Measurements from ENCODE around the gene RFX5.
A peak's percentile ranks its signal among the peaks of the same experiment; 100 is the strongest.
"Not testable (repeated sequence)": the region's sequence is repeated elsewhere in the genome, so short reads cannot be mapped to it uniquely, and the experiment has no call there.

The RFX5 gene

DNA sequence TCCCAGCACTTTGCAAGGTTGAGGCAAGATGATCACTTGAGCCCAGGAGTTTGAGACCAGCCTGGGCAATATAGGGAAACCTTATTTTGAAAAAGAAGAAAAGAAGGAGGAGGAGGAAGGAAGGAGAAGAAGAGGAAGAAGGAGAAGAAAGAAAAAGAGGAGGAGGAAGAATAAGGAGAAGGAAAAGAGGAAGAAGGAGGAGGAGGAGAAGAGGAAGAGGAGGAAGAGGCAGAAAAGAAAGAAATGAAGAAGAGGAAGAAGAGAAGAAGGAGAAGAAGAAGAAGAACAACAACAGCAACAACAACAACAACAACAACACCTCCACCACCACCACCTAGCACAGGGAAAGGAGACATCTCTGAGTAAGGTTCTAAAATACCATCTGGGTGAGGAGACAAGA lies 14.8 kb upstream of the RFX5 start:
- no peak for DNase-seq

DNA sequence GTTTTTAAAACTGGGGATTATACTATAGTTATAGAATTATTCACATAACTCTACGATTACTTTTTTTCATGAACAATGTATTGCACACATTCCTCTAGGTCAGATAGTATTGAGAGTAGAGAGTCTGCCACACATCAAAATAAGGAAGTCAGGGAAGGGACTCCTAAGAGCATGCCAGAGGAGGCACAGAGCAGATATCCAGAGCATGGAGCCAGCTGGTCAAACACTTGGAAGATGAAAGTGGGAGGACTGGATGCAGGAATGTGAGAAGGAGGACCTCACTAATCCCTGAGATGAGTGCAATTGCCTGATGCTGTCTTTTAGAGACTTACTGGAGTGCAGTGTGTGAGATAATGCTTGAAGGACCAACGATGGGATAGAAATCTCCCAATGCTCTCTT lies 9.6 kb upstream of the RFX5 start:
- no peak for DNase-seq

DNA sequence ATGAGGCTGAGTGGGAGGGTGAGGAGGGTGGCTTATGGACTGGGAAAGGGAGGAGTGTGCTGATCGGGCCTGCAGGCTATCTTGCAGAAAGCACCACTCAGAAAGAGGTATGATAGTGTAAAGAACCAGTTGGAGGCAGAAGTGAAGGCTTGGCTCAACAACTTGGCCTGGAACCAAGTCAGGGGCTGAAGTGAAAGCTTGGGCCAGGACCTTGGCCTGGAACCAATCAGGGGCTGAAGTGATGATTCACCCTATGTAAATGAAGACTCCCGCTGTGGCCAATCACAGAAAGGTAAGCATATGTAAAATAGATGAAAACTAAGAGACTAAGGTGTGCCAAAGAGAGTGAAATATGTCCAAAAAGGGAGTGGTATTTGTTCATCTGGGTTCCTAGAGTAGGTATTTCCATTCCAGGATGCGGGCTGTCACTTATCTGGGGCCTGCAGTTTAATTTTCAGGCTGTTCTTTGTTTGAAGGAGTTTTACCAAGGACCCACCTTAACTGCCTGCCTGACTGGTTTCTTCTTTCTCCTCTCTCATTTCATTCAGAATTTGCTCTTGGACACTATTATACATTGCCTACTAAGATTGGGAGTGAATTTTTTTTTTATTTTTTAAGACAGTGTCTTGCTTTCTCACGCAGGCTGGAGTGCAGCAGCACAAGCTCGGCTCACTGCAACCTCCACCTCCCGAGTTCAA lies 5.1 kb upstream of the RFX5 start:
- no peak for DNase-seq

DNA sequence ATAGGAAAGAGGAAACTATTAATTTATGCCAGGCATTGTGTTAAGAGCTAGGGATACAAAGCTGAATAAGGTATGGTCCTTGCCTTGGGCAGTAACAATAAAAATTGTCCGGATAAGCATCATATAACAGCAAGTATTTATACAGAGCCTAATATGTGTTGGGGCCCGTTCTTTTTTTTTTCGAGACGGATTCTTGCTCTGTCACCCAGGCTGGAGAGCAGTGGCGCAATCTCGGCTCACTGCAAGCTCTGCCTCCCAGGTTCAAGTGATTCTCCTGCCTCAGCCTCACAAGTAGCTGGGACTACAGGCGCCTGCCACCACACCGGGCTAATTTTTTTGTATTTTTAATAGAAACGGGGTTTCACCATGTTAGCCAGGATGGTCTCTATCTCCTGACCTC lies 3.3 kb upstream of the RFX5 start:
- DNase-seq = not testable (repeated sequence)

DNA sequence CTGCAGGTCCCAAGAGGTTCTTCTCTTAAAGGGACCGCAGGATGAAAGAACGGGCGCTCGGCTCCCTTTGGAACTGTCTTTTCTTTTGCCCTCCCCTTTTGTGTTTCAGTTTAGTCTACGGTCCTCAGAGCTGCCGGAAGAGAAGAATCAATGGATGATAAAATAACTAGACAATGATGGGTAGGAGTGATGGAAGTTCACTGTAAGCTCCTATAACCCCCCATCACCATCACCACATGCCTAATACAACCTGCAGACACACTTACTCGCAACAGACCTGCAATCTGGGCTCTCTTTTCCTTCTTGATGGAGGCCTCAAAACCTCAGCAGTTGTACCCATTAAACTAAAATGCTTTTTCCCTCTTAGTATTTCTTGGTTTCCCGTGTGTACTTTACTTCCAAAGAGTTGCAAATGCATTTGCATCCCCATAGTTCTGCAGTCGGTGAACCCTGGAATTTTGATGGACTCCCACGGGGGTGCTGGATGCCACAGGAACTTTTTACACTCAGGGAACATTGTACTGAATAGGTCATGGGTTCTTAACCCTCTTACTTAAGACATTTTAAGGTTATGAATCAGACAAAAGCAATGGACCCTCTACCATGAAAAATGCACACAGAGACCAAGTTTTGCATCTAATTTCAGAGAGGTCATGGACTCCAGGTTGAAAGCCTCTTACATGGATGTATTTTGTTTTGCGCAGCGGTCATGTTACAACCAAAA lies 633 bp upstream of the RFX5 start:
- DNase-seq = no peak

DNA sequence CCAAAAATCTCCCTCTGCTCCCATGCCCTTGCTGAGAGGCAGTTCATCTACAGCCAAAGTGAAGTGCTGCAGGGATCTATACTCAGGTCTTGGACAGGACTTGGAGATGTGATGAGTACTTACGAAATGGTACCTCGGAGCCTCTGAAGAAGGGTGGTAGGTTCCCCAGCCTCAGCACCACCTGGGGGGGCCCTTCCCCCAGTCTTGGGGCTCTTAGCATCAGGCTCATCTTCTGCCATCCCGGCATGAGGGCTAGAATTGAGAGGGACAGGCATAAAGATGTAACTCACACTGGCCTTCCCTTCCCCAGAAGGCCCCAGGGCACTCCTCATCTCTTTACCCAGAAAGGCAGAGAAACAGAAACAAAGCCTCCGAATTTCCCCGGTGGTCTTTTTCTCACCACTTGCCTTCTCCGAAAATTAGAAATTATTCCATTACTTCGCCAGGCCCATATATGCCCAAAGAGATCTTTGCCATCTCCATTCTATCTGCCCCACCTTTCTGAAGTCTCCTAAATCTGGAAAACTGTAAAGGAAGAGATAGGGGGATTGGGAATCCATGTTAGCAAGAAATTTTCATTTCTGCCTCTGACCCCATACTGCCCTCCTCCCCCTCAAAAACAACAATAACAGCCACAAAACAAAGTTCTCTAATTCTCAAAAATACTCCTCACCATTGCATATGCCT lies 827 bp downstream of the RFX5 start:
- DNase-seq = no peak

DNA sequence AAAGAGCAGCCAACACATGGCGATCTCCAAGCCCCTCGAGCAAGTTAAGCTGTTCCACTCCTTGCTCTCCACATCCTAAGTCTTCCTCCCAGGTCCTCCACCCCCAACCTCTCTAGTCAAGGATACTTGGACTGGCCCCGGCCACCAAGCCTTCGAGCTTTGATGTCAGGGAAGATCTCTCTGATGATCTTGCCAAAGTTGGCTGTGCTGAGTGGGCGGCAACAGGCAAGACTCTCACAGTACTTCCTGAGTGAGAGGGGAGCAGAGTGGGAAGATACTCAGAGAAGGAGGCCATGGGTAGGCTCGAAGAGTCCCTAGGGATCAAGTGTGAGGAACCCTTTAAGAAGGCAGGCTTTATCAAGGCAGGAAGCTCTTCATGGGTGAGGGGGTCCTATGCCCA lies 2.8 kb downstream of the RFX5 start:
- DNase-seq = no peak

DNA sequence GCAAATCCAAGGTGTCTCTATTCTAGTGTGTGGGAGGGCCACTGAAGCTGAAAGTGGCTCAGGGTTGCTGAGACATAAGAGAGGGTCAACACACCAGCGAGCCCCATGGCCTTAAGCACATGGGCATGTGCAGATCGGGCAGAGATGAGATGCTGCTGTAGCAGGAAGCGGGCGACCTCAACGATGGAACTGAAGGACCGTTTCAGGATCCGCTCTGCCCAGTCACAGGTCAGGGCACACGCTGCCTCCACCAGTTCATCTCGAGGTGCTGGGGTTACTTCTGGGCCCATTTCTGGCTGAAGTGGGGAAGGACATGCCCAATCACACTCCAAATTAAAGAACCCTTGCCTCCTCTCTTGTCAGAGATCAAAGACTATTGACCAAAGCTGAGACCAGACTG lies 3.5 kb downstream of the RFX5 start:
- no peak for DNase-seq

DNA sequence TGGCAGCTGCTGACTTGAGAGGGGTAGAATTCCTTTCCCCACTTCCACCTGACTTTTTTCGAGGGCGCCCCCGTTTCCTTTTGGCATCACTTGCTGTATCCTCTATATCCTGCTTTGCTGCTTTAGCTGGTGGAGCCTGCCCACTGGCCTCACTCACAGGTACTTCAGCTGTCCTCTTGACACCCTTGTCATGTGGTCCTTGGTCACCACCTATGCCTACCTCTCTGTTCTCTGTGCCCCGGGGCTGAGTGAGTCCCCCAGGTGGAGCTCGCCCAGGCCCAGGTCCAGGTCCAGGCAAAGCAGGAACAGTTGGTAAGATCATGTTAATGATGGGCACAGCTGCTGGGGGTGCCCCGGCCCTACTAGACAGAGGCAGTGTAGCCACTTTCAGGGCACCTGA lies 4.5 kb downstream of the RFX5 start:
- no peak for DNase-seq

DNA sequence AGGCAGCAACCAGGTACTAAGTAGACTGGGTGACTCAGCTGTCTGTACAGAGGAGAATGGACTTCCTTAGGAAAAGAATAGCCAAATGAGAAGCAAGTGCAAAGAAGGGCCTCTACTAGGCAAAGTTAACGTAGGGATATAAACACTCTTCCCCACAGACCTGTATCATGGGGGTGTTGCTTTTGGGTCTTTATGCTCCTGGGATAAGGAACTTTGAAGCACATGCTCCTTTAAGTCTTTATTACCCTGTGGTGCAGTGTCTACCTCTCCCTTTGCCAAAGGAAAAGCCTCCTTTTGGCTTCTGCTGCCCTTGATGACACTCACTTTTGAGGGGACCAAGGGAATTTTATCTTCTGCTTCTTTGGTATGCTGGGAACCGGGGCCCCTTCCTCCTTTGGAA lies 5.0 kb downstream of the RFX5 start:
- DNase-seq = no peak

DNA sequence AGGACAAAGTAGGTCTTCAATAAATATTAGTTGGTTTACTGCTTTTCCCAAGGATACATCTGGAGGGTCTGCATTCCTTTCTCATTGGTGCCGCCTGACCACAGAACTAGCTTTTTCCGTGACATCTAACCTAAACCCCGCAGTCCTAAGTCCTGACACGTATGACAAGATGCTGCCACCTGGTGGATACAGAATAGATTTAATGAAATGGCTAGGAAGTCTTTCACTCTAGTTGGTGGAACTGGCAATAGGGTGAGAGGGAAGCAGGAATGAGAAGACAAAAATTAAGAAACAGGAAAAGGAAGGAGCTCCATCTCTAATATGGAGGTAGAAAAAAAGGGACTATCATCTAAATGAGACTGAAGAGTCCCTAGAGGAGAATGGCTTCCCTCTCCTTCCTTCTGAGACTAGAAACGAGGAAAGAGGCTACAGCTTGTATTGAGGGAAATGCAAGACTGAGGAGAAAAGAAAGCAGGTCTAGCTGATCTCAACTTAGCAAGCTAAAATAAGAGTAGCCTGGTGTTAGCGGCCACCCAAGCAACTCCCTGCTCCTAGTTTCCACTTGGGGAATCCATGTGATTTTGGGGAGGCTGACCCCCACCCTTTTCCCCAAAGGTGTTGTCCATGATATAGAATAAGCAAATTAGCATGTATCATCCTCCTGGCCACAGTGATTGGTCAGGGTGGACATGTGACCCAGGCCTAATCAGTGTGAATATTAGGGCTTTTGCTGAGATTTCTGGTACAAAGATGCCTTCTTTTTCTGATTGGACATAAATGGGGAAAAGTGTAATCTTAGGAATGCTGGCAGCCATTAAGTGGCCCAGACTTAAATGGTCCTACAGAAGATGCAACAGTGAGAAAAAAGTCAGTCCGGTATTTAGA lies 5.9 kb downstream of the RFX5 start:
- DNase-seq = peak; percentile 52 to 81

DNA sequence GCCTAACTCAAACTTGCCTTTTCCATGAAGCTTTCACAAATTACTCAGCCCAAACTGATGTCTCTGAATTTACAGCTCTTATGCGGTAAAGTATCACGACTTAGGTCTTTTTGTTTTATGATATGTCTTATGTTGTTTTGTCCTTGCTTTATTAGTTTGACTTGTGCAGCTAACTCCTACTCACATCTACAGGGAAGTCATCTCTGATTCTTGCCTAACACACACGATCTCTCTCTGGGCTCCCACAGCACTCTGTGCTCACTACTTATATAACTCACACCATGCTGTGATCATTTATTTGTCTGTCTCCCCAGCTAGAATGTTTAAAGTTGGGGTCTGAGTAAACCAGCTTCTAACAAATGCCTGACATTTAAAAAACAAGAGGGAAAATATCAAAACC lies 10.5 kb downstream of the RFX5 start:
- no peak for DNase-seq

DNA sequence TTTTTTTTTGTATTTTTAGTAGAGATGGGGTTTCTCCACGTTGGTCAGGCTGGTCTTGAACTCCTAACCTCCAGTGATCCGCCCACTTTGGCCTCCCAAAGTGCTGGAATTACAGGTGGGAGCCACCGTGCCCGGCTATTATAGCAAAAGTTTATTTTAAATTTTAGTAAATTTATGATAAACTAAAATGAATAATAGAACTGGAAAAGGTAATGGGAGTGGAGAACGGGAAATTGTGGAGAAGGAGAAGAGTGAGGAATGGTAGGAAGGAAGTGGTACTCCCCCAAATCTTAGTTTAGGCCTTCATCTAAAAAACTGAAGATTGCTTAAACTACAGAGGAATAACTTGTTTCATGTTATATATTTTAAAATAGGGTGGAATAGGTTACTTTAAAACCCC lies 12.2 kb downstream of the RFX5 start:
- DNase-seq = no peak

DNA sequence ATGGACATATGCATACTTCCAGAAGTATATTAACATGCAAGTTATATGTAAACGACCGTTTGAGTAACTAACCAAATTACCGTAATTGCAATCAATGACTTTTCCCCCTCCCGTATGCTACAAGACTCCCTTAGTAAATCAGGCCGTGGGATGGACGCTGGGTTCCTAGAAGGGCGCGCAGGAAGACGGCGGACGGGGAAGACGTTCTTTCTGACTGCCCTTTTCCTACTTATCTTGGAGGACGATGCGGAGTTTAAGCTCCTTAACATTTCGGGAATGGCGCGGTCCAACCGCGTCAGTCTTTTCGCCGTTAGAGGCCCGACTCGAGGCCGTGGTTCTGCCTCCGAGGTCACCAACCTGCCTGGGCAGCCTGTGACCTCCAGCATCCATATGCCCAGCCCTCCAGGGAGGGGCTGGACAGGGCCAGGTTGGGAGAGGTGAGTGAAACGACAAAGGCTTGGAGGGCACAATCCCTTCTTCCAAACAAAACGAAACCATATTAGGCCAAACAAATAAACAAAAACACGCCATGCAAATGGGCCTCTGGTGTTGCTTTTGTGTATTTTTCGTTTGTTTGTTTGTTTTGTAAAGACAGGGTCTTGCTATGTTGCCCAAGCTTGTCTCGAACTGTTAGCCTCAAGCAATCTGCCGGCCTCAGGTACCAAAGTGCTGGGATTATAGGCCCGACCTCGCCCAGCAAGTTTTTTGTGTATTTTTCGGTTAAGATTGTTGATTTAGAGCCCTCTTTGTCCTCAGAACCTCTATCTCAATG lies 19.0 kb downstream of the RFX5 start:
- no peak for DNase-seq

DNA sequence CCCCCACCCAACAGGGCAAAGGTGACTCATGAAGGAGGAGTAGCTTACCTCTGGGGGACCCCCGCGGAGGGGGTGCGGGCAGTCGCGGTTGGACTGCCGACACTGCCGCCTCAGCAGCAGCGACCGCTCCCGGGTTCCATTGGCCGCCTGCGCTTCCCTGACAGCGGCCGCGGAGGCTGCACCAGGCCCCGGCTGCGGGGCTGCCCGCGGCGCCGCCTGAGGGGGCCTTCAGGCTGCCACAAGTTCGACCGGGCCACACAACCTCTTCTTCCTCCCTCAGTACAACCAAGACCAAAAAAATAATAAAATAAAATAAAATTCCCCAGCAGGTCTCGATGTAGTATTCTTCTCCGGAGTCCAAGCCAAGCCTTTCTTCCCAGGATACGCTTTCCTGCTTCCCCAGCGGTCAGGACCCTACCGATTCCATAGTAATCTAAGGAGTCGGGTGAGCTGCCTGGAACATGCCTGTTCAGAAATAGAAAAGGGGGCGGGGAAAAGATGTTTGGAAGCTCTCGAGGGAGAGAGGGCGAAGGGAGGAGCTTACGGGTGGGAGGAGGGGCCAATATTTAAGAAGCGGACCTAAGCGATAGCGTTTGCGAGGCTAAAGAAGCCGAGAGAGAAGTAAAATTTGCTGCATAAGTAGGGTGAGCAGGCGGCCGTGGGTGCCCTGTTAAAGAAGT lies 19.7 kb downstream of the RFX5 start, which contains the start of gene PI4KB:
TSS of gene PI4KB (minus strand) at position 194 of the 680 bp plus-strand sequence. CDS start 10,935 bp downstream, outside the sequence.
- DNase-seq = peak; percentile 95 to 98

DNA sequence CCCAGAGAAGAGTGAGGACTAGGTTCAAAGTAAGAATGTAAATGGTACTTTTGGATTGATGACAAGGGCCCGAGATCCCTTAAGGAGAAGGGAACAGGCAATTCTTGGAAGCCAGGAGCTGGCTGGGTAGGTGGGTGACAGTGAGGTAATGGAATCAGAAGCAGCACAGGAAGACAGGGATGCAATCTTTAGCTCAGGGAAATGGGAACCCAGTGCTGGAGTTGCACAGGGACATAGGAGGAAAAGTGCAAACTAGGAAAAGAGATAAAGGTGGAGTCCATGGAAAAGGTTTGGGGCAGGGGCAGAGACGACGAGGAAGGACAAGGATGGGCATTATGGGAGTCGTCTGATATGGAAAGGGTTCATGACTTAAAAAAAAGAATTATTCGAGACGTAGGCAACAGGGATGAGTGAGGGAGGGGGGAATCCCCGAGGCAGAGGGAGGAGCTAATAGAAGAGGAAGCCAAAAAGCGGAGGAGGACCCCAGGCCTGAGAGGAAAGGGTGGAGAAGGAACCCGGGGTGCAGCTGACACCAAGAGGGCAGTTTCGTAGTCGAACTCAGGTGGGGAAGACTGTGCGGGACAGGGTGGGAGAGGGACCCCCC lies 20.3 kb downstream of the RFX5 start:
- DNase-seq = peak; percentile 77 to 79

DNA sequence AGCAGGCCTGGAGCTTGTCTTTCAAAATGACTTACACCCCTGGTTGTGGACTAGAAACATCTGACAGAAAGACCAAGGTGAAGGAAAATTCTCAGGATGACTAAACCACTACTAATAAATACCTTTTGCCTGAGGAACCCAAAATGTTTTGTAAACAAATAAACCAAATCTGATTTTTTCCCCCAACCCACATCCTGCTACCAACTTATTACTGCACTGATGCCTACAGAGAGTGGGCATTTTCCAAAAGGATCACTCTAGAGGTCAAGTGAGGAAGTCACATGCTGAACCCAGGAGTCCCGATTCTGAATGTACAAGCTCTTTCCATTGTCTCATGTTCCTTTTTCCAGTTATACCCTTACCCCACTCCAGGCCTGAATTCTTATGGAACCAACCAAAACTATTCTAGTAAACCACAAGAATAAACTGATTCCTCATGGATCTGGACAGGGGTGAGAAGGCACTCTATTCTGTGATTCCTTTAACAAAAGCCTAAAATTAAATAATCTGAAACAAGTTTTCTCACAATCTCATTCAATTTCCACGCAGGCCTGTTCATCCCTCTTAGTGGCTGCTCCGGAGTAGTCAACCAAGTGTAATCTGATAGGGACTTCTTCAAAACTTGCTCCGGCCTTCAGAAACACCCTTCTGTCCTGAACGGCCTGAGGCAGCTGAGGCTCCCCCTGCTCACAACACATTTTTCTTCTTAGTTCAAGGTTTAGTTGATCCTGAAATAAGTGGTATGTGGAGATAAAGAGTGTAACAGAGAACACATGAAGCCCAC lies 21.2 kb downstream of the RFX5 start:
- DNase-seq = no peak

DNA sequence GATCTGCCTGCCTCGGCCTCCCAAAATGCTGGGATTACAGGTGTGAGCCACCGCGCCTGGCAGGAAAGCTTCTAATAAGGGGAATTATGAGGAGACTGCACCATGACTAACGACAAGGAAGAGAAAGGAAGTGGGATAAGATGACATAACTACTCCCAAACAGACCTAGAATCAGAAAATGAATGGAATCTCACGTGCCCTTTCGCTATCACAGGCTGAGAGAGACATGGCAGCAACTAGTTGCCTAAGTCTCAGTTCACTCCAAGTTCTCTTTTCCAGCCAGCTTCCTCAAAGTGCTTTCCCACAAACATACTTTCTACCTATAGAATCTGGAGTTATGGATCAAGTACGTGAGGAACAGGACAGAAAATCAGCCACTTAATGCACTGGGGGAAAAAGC lies 21.8 kb downstream of the RFX5 start:
- no peak for DNase-seq

DNA sequence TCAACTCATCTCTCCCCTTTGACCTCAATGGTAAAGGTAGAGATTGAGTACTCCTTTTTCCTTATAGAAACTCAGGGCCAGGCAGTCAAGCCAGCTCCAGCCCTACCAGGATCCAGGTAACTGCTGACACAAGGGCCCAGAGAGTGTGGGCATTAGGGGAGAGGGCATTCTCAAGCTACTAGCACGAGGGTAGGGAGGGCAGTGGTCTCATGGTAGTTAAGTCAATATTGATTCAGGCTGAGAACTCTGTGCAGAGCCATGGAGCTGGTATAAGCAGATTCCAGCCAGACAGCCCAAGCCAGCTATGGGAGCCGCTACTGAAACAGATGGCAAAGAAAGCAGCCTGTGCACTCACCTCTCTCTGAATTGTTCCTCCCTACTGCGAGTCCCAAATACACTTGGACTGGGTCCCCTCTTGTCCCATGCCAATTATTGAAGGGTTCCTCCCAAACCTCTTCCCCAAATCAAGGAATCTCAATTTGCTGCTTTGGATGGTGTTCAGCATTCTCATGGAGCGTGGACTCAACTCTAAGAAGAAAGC lies 22.6 kb downstream of the RFX5 start:
- DNase-seq = no peak

DNA sequence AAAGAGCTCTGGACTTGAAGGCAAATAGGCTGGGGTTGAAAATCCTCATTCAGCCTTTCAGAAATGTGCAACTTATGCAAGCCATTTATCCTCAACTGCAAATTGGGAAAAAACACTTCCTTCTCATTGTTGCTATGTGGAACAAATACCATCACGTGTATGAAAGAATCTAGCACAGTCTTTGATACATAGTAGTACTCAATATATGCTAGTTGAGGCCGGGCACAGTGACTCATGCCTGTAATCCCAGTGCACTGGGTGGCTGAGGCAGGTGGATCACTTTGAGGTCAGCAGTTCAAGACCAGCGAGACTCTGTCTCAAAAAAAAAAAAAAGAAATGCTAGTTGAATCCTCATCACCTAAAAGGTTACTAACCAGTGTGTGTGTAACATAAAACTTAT lies 28.1 kb downstream of the RFX5 start:
- no peak for DNase-seq

All from CD4-positive, alpha-beta T cell treated with Interleukin-4 for 1 hour (primary cell).